Naive thymus-derived CD4-positive, alpha-beta T cell (primary cell): Measurements from ENCODE around the gene JMJD6. TPM values are rescaled to one million over a fixed set of nuclear protein-coding genes. Genes with fewer than 3 reads are reported as not detected.

Experiments
- ATAC-seq: fragments of 150-1000 bp; cut with Tn5 transposase; 2 replicates; pipeline ENCODE4 v1.10.0; 2021; ENCODE audit warnings: mild to moderate bottlenecking, moderate library complexity
- CTCF ChIA-PET: fragments of 350-600 bp; sonication (Branson Sonifier 250); formaldehyde crosslinking; loops from one replicate; lab custom pipeline; 2021; ENCODE audit warnings: antibody characterized with exemption; lab: Charles Lee
- POLR2A ChIA-PET: fragments of 350-600 bp; sonication (Branson Sonifier 250); formaldehyde crosslinking; loops from one replicate; lab custom pipeline; 2021; ENCODE audit warnings: antibody characterized with exemption, inconsistent platforms; lab: Charles Lee
- DNase-seq, 9 donors: peaks; one replicate each; pipeline versions ENCODE4 v3.0.0 to v3.0.0-alpha.2; 2020 to 2022; ENCODE audit warnings: mixed read lengths in 1 of 9
- H3K27ac ChIP-seq: one replicate; pipeline ENCODE4 v1.7.0; 2013; ENCODE audit warnings: mild to moderate bottlenecking, low read depth, low read length, moderate library complexity
- H3K27me3 ChIP-seq, 2 donors: one replicate each; pipeline ENCODE4 v1.7.0; 2013; ENCODE audit warnings: low read length in 2 of 2, mild to moderate bottlenecking in 2 of 2, moderate library complexity in 2 of 2; ENCODE audit not compliant: control insufficient read depth in 2 of 2, insufficient read depth in 2 of 2
- H3K36me3 ChIP-seq, 3 experiments: 1 replicate in 2 of 3; 2 replicates in 1 of 3; pipeline ENCODE4 v1.7.0; 2013; ENCODE audit warnings: low read length in 3 of 3, mild to moderate bottlenecking in 3 of 3, moderate library complexity in 1 of 3; ENCODE audit not compliant: insufficient read depth in 3 of 3, control insufficient read depth in 2 of 3
- H3K4me1 ChIP-seq, 2 donors: one replicate each; pipeline ENCODE4 v1.7.0; 2013; ENCODE audit warnings: low read length in 2 of 2, mild to moderate bottlenecking in 2 of 2, moderate library complexity in 1 of 2; ENCODE audit not compliant: control insufficient read depth in 2 of 2, insufficient read depth in 2 of 2
- H3K4me3 ChIP-seq: 2 replicates; pipeline ENCODE4 v1.7.0; 2013; ENCODE audit warnings: mild to moderate bottlenecking, low read length
- H3K9me3 ChIP-seq, 3 experiments: 1 replicate in 2 of 3; 2 replicates in 1 of 3; pipeline ENCODE4 v1.7.0; 2013; ENCODE audit warnings: low read length in 3 of 3; ENCODE audit not compliant: control insufficient read depth in 2 of 3
- H3K27ac Mint-ChIP-seq, 9 donors: one replicate each; pipeline ENCODE4 v1.8.0; 2020 to 2022; ENCODE audit warnings: mixed read lengths in 9 of 9, mild to moderate bottlenecking in 8 of 9, moderate library complexity in 5 of 9, inconsistent platforms in 2 of 9
- H3K27me3 Mint-ChIP-seq, 5 donors: one replicate each; pipeline ENCODE4 v1.8.0; 2021 to 2022; ENCODE audit warnings: mixed read lengths in 5 of 5, mild to moderate bottlenecking in 1 of 5
- H3K36me3 Mint-ChIP-seq, 5 donors: one replicate each; pipeline ENCODE4 v1.8.0; 2020 to 2022; ENCODE audit warnings: mixed read lengths in 5 of 5, mild to moderate bottlenecking in 3 of 5, inconsistent platforms in 1 of 5
- H3K4me1 Mint-ChIP-seq, 7 donors: one replicate each; pipeline ENCODE4 v1.8.0; 2020 to 2022; ENCODE audit warnings: mixed read lengths in 7 of 7, mild to moderate bottlenecking in 3 of 7, inconsistent platforms in 1 of 7
- H3K4me3 Mint-ChIP-seq, 10 donors: one replicate each; pipeline ENCODE4 v1.8.0; 2020 to 2022; ENCODE audit warnings: mild to moderate bottlenecking in 10 of 10, mixed read lengths in 10 of 10, moderate library complexity in 6 of 10, inconsistent platforms in 2 of 10
- H3K9me3 Mint-ChIP-seq, 11 donors: one replicate each; pipeline ENCODE4 v1.8.0; 2020 to 2022; ENCODE audit warnings: mixed read lengths in 11 of 11, mild to moderate bottlenecking in 4 of 11, inconsistent platforms in 1 of 11, moderate library complexity in 1 of 11
- intact Hi-C, 2 donors: fragments of 100-400 bp; cut with micrococcal nuclease; formaldehyde crosslinking; loops; one replicate each; pipeline ENCODE4 v1.15.1; 2023
- microRNA-seq: library from miRNA; unstranded; fragments of <30 nt; microRNA quantifications from one replicate; pipeline ENCODE4 v1.2.0, GENCODE V29; 2022; ENCODE audit warnings: borderline microRNAs expressed
- polyA plus RNA-seq, 2 donors: library from polyadenylated mRNA; unstranded; fragments of 300-500 nt; fragmentation: Illumina TruSeq; gene quantifications; one replicate each; pipeline ENCODE4 v1.2.3, GENCODE V29; 2021
- total RNA-seq, 6 experiments: library from RNA in 5 of 6; stranded (reverse) in 5 of 6; gene quantifications; 1 replicate in 5 of 6; 2 replicates in 1 of 6; pipeline ENCODE4 v1.2.3 and lab custom pipeline; 2021 to 2026

Gene JMJD6
- total and polyA plus RNA-seq, 7 experiments from 2014 or later = 18.5 to 132 (median 45.6) TPM

DNA sequence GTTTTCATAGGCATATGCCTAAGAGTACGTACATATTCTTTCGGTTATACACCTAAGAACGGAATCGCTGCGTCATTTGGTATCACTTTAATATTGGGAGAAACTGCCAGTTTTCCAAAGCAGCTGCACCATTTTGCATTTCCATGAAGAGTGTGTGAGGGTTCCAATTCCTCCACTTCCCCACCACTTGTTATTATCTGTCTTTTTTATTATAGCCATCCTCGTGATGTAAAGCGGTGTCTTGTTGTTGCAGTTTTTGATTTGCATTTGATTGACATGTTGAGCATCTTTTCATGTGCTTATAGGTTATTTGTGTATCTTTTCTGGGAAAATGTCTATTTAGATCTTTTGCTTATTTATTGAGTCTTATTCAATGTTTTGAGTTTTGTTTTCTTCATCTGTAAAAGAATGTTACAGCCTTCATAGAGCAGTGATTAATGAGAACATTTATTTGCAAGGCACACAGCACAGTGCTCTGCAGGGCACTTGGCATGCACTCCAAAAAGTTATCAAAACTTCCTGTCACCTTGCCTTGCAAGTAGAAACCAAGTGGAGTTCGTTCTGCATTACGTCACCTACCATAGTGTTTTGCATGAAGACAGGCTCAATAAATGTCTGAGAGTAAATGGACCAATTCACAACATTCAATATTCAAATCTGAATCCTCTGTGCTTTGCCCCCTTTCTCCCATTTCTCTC lies 56.2 kb downstream of the JMJD6 start:
- no peak for ATAC-seq
- H3K27me3 Mint-ChIP-seq = peaks cover 0 to 15% (median 0%) of the 10 kb centered on the region in 5 donors
- H3K36me3 Mint-ChIP-seq = peaks cover 0 to 9% (median 0%) of the 10 kb centered on the region in 5 donors
- H3K27ac Mint-ChIP-seq = peak overlapping the region; percentile 88 to 99 (median 96)
- peaks cover 20 to 43% (median 31%) of the 10 kb centered on the region in 7 donors for H3K4me1 Mint-ChIP-seq
- Histone ChIP-seq H3K9me3 (no peaks in the 10 kb centered on the region), H3K36me3 (no peaks in the 10 kb centered on the region), H3K4me3 (peak overlapping the region; percentile 43), H3K27me3 (no peaks in the 10 kb centered on the region), H3K27ac (peak overlapping the region; percentile 80), H3K4me1 (peaks cover 19 to 26% of the 10 kb centered on the region in 2 donors)
- ChIA-PET CTCF (interaction anchor here (0.6 to 2.3 kb wide), 3 partner anchors 28 to 112 kb away, joined by 3 to 7 read pairs (median 3); no protein-coding TSS in a partner anchor), POLR2A (interaction anchor here (0.5 to 3.2 kb wide), 8 partner anchors 9 to 432 kb away, joined by 3 to 23 read pairs (median 8); partner anchors contain the start of genes METTL23 and ST6GALNAC1)
- intact Hi-C loops = loop anchor here (2.0 to 10.0 kb wide), 7 partner anchors 45 to 691 kb away; partner anchors contain the start of genes ACOX1 (in 1 of the 2), FOXJ1 (in 1 of the 2), PRPSAP1 (in 1 of the 2) and TEN1 (in 1 of the 2)
- peaks cover 0 to 4% (median 0%) of the 10 kb centered on the region in 11 donors for H3K9me3 Mint-ChIP-seq
- DNase-seq = peak in 7 of 9 donors; percentile 54 to 74 (median 64)
- peak overlapping the region; percentile 81 to 98 (median 92) for H3K4me3 Mint-ChIP-seq

Small RNA genes lying within 50 kb of the gene (microRNA-seq; reads per million reads assigned to microRNA genes)
- not detected for gene MIR636

Other genes starting within 250 kb of the JMJD6 start
- 100 to 1,000 TPM in 1 of 5 experiments, 10 to 100 TPM in 4; 31.1 to 119 (median 35.4) TPM for gene RHBDF2, start 225.2 kb downstream of the JMJD6 start, total RNA-seq
- gene RHBDF2, start 225.2 kb downstream of the JMJD6 start, polyA plus RNA-seq = 1 to 10 TPM; 2.9 to 7.5 TPM
- not detected for gene CYGB, start 188.9 kb downstream of the JMJD6 start, total RNA-seq
- under 1 TPM; 0.33 to 0.35 TPM for gene CYGB, start 188.9 kb downstream of the JMJD6 start, polyA plus RNA-seq
- gene PRCD, start 186.6 kb downstream of the JMJD6 start, total RNA-seq = not detected
- gene PRCD, start 186.6 kb downstream of the JMJD6 start, polyA plus RNA-seq = 1 to 10 TPM in 1 of 2 donors, not detected in 1; 1.3 TPM
- 1 to 10 TPM in 1 of 5 experiments, under 1 TPM in 2, not detected in 2; 0.48 to 7.5 (median 0.58) TPM for gene ST6GALNAC2, start 140.7 kb downstream of the JMJD6 start, total RNA-seq
- not detected for gene ST6GALNAC2, start 140.7 kb downstream of the JMJD6 start, polyA plus RNA-seq
- gene ST6GALNAC1, start 82.8 kb downstream of the JMJD6 start, total RNA-seq = 1 to 10 TPM; 1.4 to 5.8 (median 2.0) TPM
- 10 to 100 TPM; 10.3 to 20.7 TPM for gene ST6GALNAC1, start 82.8 kb downstream of the JMJD6 start, polyA plus RNA-seq
- 1 to 10 TPM; 2.1 to 7.5 (median 2.8) TPM for gene MXRA7, start 15.6 kb downstream of the JMJD6 start, total RNA-seq
- 1 to 10 TPM; 1.8 to 2.7 TPM for gene MXRA7, start 15.6 kb downstream of the JMJD6 start, polyA plus RNA-seq
- 10 to 100 TPM; 39.6 to 74.0 (median 44.2) TPM for gene METTL23, start 233 bp upstream of the JMJD6 start, total RNA-seq
- gene METTL23, start 233 bp upstream of the JMJD6 start, polyA plus RNA-seq = 100 to 1,000 TPM; 147 to 152 TPM
- gene SRSF2, start 10.7 kb upstream of the JMJD6 start, total RNA-seq = 100 to 1,000 TPM; 327 to 363 (median 351) TPM
- 100 to 1,000 TPM; 104 to 126 TPM for gene SRSF2, start 10.7 kb upstream of the JMJD6 start, polyA plus RNA-seq
- 10 to 100 TPM; 24.4 to 33.7 (median 32.0) TPM for gene MFSD11, start 11.5 kb upstream of the JMJD6 start, total RNA-seq
- gene MFSD11, start 11.5 kb upstream of the JMJD6 start, polyA plus RNA-seq = 10 to 100 TPM; 17.3 to 25.4 TPM
- 1 to 10 TPM in 3 of 5 experiments, under 1 TPM in 2; 0.24 to 3.7 (median 2.5) TPM for gene MGAT5B, start 141.8 kb upstream of the JMJD6 start, total RNA-seq
- gene MGAT5B, start 141.8 kb upstream of the JMJD6 start, polyA plus RNA-seq = under 1 TPM in 1 of 2 donors, not detected in 1; 0.12 TPM